Psoas muscle (tissue), 8 donors: ENCODE results near the gene POC1B. TPM values are rescaled to one million over a fixed set of nuclear protein-coding genes. Genes with fewer than 3 reads are reported as not detected.

Experiments used
- ATAC-seq, 4 donors: fragments of 200-7000 bp; cut with Tn5 transposase; one replicate each; pipeline ENCODE4 v1.9.1; 2020; ENCODE audit warnings: moderate library complexity in 3 of 4, mild to moderate bottlenecking in 2 of 4
- DNase-seq, 2 donors: peaks; one replicate each; pipeline ENCODE4 v3.0.0-alpha.2; 2020
- H3K27ac ChIP-seq: fragments of 200-600 bp; one replicate; pipeline ENCODE4 v1.8.0; 2022
- H3K27me3 ChIP-seq, 3 donors: fragments of 200-600 bp in 1 of 3; one replicate each; pipeline versions ENCODE4 v1.6.1 to v1.8.0; 2013 to 2022; ENCODE audit warnings: low read length in 2 of 3, mild to moderate bottlenecking in 2 of 3, moderate library complexity in 1 of 3; ENCODE audit not compliant: insufficient read depth in 3 of 3
- H3K36me3 ChIP-seq, 2 donors: fragments of 200-600 bp in 1 of 2; one replicate each; pipeline versions ENCODE4 v1.6.1 to v1.8.0; 2013 to 2022; ENCODE audit warnings: low read depth in 1 of 2, mild to moderate bottlenecking in 1 of 2, moderate library complexity in 1 of 2; ENCODE audit not compliant: insufficient read depth in 1 of 2
- H3K4me1 ChIP-seq: fragments of 200-600 bp; one replicate; pipeline ENCODE4 v1.8.0; 2022
- H3K4me3 ChIP-seq: fragments of 200-600 bp; one replicate; pipeline ENCODE4 v1.8.0; 2022; ENCODE audit warnings: mild to moderate bottlenecking
- H3K9me3 ChIP-seq: fragments of 200-600 bp; one replicate; pipeline ENCODE4 v1.8.0; 2022
- CTCF ChIP-seq: fragments of 200-600 bp; IDR thresholded peaks from one replicate; pipeline ENCODE4 v1.8.0; 2022; ENCODE audit warnings: antibody characterized with exemption
- WGBS, 3 donors: extraction: QIAGEN DNeasy Blood & Tissue Kit; methylation state at CpG; one replicate each; pipeline versions ENCODE4 v1.1.6 to v1.1.7; 2013; 5-methylcytosine and 5-hydroxymethylcytosine counted together
- intact Hi-C, 2 donors: fragments of 100-400 bp; cut with DNase I; formaldehyde crosslinking; loops; one replicate each; pipeline versions ENCODE4 v1.11.0 to v1.14.2; 2022
- polyA plus RNA-seq, 3 donors: library from polyadenylated mRNA; stranded (reverse); fragments of 200-250 nt; gene quantifications; one replicate each; pipeline ENCODE4 v1.2.3, GENCODE V29; 2013
- total RNA-seq, 4 donors: library from RNA; stranded (reverse); fragmentation: NEBNext Ultra II Directional in 2 of 4; extraction: Animal tissue kit (Norgen Biotek cat#: 25700) in 2 of 4; gene quantifications; one replicate each; pipeline versions ENCODE4 v1.2.1 to v1.2.4, GENCODE V29; 2021 to 2023
- donor health status: healthy with polysubstance abuse.
- donor health status: DM: no; HTN: no; CAD: no; lungs with moderate emphysema.
- donor health status: Bipolar disorder and iron deficiency.
- donor health status: healthy.
- donor health status: DM: yes; HTN: yes; CAD: no.
- donor health status: DM: no; HTN: no; CAD: no.
- donor health status: DM: no; HTN: no; CAD: no.
- donor health status: DM: yes; HTN: yes; CAD: no.

POC1B gene
- total and polyA plus RNA-seq, 7 donors: 2.9 to 8.1 (median 5.3) TPM

- Histone ChIP-seq H3K27me3 (no peaks in the 10 kb centered on the region), H3K36me3 (no peaks in the 10 kb centered on the region), H3K4me3 (no peak overlapping the region), H3K9me3 (no peaks in the 10 kb centered on the region), H3K4me1 (peaks cover 6% of the 10 kb centered on the region), H3K27ac (no peak overlapping the region)
- WGBS, 3 donors: 75 to 88% (median 82%) methylated on average over 4 of the region's 4 CpGs
- TF ChIP-seq CTCF: no peak
- intact Hi-C loops: loop anchor here (10.0 kb wide), 3 partner anchors 479 to 1399 kb away; no protein-coding TSS in a partner anchor
- ATAC-seq: no peak
- DNase-seq: no peak
Measured at GRCh38 chr12:89546151-89546550, 20.3 kb upstream of the POC1B start.

- Histone ChIP-seq H3K36me3 (peaks cover 0 to 2% of the 10 kb centered on the region in 2 donors), H3K4me3 (no peak overlapping the region), H3K27me3 (no peaks in the 10 kb centered on the region), H3K27ac (peak overlapping the region; percentile 79), H3K9me3 (no peaks in the 10 kb centered on the region), H3K4me1 (peaks cover 6% of the 10 kb centered on the region)
- DNase-seq: peak; percentile 37 to 75
- WGBS, 3 donors: 9 to 19% (median 10%) methylated on average over 6 of the region's 6 CpGs
- intact Hi-C loops: loop anchor here (5.0 to 10.0 kb wide), 6 partner anchors 163 to 1400 kb away; partner anchors contain the start of gene ATP2B1 (in 1 of the 2)
- peak; percentile 83 to 92 (median 88) for ATAC-seq
- no peak for TF ChIP-seq CTCF
Measured at GRCh38 chr12:89544681-89545184, 18.9 kb upstream of the POC1B start.

- WGBS, 3 donors: 80 to 84% (median 84%) methylated on average over 1 of the region's 1 CpG
- ATAC-seq: no peak
- Histone ChIP-seq H3K9me3 (no peaks in the 10 kb centered on the region), H3K4me3 (no peak overlapping the region), H3K36me3 (peaks cover 0 to 2% of the 10 kb centered on the region in 2 donors), H3K27ac (peak overlapping the region; percentile 50), H3K27me3 (no peaks in the 10 kb centered on the region), H3K4me1 (peaks cover 6% of the 10 kb centered on the region)
- no peak for DNase-seq
- TF ChIP-seq CTCF: no peak
- intact Hi-C loops: loop anchor here (5.0 to 10.0 kb wide), 6 partner anchors 163 to 1401 kb away; partner anchors contain the start of gene ATP2B1 (in 1 of the 2)
Measured at GRCh38 chr12:89544022-89544421, 18.2 kb upstream of the POC1B start.

GRCh38 chr12:89542912-89543592 is 17.2 kb upstream of the POC1B start:
- DNase-seq (peak; percentile 31 to 62), ATAC-seq (peak; percentile 70 to 88 (median 76))
- H3K4me3 ChIP-seq: no peak overlapping the region
- 14 to 19% (median 15%) methylated on average over 6 of the region's 6 CpGs for WGBS, 3 donors
- no peaks in the 10 kb centered on the region for H3K27me3 ChIP-seq
- H3K4me1 ChIP-seq: peaks cover 6% of the 10 kb centered on the region
- peaks cover 0 to 2% of the 10 kb centered on the region in 2 donors for H3K36me3 ChIP-seq
- peak; percentile 88 for TF ChIP-seq CTCF
- intact Hi-C loops: loop anchor here (5.0 to 10.0 kb wide), 6 partner anchors 164 to 1402 kb away; partner anchors contain the start of gene ATP2B1 (in 1 of the 2)
- no peaks in the 10 kb centered on the region for H3K9me3 ChIP-seq
- H3K27ac ChIP-seq: no peak overlapping the region
